ENCODE measurements around the gene LAMC3.

LAMC3 gene

DNA sequence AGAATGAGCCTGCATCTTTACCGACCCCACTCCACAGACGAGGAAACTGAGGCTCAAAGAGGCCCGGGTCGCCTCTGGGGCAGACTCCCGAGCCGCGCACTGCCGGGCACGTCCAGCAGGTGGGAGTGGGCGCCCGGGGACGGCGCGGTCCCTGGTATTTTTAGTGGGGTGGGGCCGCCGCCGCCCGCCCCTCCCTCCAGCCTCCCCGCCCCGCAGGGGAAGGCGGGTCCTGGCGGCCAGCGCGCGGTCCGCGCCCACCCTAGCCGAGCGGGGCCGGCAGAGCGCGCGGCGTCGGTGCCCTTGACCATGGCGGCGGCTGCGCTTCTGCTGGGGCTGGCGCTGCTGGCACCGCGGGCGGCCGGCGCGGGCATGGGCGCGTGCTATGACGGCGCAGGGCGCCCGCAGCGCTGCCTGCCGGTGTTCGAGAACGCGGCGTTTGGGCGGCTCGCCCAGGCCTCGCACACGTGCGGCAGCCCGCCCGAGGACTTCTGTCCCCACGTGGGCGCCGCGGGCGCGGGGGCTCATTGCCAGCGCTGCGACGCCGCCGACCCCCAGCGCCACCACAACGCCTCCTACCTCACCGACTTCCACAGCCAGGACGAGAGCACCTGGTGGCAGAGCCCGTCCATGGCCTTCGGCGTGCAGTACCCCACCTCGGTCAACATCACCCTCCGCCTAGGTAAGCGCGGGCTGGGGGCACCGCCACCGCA lies at the start of gene LAMC3:
Gene LAMC3, plus strand, starts transcription at position 266 of the 710 bp plus-strand sequence. Its CDS starts 41 bp downstream, at position 307.
- DNase-seq (ENCODE audit: low read depth), result no peak

DNA sequence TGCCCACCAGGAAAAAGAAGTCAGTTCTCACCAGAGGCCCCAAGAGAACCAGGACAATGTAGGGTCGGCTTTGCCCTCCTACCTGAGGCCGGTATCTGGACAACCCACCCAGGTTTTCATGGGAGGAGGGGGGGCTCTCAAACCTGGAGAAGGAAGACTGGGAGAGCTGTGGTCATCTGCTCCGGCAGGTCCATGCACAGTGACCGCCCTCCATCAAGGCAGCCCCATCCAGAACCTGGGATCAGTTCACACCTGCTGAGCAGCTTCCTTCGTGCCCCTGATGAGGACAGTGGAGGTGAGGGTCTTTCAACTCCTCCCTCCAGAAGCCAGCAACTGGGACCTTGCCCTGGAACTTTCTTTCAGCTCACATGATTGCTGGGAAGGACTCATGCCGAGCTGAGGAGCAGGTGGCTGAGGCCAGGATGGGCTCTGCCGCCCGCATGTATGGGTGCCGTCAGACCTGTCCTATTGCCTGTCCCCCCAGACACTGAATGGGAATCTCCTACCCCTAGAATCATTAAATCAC lies 49.1 kb upstream of the LAMC3 start:
- no peak for DNase-seq (ENCODE audit: low read depth)

DNA sequence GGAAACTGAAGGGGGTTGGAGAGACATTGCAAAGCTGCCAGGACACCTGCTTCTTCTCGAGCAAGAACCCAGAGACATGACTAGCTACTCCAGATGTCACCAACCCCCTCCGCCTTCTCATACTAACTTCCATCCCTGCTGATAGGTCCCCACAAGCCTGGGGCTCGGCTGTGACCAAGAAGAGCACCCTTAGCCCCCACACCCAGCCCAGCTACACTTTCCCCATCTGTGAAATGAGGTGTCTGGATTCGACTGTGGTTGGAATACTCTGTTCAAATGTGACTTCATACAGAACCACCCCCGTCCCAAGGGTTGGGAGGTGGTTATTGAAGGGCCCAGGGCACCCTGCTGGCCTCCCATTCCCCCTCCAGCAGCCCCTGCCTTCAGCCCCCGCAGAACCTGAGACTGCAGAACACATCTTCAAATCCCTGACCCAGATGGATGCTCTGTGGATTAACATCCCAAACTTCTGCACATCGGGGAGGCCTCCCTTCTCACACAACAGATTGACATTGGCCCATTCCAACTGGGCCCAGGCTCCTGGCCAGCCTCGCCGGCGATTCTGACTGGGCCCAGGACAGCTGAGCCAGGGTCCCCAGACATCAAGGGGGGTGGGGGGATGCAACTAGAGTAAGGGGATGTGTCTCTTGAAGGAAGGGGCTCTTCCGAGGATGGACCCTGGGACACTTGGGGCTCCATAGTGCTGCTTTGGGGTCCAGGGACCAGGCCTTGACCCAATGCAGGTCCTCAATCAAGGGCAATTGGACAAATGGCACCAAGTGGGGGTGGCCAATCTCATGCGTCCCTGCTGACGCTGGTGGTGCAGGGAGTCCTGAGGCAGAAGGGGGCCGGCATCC lies 48.2 kb upstream of the LAMC3 start:
- DNase-seq (ENCODE audit: low read depth), result no peak

DNA sequence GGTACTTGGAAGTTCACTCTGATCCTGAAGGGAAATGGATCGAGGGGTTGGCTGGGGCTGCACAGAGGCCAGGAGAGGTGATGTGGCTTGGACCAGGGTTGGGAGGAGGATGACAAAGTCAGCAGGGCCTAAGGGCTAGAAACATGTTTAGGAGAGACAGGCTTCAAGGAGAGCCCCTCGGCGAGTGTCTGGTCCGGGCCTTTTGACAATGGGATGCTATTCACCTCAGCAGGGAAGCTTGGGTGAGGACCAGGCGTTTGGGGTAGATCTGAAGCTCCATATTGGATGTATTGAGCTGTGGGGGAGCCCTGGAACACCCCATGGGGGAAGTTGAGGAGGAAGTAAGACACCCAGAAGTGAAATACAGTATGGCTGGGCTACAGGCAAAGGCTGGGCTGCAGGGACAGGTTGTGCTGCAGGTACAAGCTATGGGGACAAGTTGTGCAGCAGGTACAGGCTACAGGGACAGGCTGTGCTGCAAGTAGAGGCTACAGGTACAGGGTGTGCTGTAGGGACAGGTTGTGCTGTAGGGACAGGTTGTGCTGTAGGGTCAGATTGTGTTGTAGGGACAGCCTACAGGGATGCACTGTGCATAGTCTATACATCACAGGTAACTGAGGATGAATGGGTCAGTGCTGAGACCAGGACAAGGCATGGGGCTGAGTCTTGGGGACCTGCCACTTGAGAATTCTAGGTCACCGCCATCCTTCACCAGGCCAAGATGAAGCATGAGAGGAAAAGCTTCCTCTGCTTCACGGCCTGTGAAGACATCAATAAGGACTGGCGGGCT lies 47.3 kb upstream of the LAMC3 start:
- DNase-seq (ENCODE audit: low read depth), result no peak

DNA sequence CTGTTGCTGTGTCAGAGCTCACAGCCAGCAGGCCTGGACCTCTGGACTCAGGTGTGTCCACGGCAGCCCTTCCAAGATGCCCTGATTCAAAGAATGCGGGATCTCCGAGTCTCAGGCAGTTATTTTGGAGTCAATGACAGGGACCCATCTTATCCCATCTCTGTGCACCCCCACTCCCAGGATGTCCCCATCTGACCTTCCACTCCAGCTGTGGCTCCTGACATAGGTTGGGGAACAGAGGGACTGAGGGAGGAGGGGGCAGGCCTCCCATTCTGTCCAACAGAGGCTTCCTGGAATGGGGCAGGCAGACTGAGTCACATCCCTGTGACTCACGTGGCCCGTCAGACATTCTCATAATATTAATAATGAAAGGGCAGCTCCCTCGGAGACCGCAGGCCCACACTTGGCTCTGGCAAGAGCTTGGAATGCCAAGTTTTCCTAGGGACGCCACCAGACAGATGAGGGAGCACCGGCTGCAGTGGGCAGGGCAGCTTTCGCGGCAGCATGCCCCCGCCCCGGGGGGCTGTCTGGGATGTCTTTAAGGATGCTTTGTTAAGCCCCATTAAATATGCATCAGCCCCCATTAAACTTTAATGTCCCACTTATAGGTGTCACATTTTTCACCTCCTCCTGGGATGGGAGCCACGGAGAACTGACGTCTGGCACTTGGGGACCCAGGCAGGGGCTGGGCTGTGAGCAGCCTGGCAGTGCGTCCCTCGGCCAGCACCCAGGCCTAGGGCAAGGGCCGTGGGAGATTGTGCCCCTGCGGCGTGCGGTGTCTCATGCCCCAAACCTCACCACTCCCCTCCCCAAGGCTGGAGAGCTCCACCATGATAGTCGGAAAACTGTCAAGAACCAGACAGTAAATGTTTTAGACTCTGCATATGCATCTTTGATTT lies 46.3 kb upstream of the LAMC3 start:
- peak; percentile 80 for DNase-seq (ENCODE audit: low read depth)

DNA sequence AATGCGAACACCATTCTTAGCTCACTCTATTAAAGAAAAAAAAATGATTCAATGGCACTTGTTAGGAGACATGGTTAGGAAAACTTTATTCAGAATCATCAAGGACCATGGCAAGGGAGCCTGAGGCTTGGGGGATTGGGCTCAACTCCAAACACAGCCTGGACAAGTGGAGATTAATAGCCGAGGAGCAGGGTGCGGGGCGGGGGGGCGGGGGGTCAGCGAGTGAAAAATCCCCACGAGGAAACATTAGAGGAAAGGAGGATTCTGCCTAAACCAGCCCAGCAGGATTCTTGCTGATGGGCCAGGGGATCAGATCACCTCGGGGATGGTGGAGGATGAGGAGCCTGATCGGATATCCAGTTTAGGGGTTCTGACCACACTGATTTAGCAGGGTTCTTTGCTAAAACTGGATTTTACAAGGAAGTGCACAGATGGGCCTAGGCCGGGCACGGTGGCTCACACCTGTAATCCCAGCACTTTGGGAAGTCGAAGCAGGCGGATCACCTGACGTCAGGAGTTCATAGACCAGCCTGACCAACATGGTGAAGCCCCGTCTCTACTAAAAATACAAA lies 45.6 kb upstream of the LAMC3 start:
- no peak for DNase-seq (ENCODE audit: low read depth)

DNA sequence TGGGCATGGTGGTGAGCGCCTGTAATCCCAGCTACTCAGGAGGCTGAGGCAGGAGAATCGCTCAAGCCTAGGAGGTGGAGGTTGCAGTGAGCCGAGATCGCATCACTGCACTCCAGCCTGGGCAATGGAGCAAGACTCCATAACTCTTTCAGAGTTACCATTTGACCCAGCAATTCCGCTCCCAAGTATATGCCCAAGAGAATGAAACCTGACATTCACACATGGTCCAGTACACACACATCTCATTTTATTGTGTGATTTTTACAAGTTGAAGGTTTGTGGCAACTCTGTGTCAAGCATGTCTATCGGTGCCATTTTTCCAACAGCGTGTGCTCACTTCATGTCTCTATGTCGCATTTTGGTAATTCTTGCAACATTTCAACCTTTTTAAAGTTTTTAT lies 45.1 kb upstream of the LAMC3 start:
- no peak for DNase-seq (ENCODE audit: low read depth)

DNA sequence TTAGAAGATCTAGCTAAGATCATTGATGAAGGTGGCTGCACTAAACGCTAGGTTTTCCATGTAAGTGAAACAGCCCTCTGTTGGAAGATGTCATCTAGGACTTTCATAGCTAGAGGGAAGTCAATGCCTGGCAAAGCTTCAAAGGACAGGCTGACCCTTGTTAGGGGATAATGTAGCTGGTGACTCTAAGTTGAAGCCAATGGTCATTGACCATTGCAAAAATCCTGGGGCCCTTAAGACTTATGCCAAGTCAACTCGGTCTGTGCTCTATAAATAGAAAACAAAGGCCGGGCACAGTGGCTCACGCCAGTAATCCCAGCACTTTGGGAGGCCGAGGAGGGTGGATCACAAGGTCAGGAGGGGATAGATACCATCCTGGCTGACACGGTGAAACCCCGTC lies 43.3 kb upstream of the LAMC3 start:
- DNase-seq (ENCODE audit: low read depth), result no peak

DNA sequence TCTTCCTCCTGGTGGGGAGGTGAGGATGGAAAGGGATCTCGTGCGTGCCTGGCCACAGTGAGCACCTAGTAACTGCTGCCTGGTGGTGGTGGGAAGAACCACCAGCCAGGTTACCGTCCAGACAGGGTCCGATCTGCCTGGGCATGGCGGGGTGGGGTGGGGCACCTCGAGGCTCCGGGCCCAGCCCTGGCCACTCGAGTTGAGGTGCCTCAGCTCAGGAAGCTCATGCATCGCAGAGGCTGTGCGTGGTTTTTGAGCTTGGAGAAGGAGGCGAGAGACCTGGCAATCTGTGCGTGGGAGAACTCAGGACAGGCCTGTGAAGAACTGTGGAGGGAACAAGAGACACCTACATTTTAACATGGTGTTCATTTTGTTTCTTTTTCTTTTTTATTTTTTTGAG lies 38.9 kb upstream of the LAMC3 start:
- no peak for DNase-seq (ENCODE audit: low read depth)

DNA sequence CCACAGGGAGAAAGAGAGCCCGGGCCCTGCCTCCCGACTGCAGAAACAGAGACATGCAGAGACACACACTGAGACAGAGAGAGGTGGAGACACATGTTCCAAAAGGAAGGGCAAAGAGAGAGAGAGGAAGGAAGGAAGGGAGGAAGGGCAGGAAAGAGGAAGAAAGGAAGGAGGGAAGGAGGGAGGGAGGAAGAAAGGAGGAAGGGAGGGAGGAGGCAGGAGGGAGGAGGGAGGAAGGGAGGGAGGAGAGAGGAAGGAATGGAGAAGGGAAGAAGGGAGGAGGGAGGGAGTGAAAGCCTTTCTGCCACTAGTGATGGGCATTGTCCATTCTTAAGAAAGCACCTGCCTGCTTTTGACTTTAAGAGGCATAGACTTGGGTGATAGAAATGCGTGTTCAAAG lies 38.1 kb upstream of the LAMC3 start:
- DNase-seq (ENCODE audit: low read depth), result no peak

DNA sequence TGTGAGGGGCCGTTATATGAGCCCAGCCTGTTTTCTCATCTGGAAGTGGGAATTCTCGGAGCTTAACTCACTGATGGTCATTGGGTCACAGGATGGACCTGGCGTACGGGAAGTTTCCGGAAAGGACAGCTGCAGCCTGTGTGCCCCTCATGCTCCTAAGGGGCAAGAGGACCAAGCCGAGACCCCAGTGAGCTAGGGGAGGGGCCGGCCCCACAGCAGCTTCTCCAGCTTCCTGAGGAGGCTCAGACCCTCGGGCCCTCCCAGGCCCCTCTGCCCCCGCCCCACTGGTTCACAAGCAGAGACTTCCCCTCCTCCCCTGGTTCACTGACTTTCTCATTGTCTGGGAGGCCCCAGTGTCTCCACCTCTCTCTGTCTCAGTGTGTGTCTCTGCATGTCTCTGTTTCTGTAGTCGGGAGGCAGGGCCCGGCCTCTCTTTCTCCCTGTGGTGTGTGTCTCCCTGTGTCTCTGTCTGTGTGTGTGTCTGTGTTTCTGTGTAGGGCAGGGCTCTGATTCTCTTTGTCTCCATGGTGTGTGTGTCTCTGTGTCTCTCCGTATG lies 37.6 kb upstream of the LAMC3 start:
- DNase-seq (ENCODE audit: low read depth), result no peak

DNA sequence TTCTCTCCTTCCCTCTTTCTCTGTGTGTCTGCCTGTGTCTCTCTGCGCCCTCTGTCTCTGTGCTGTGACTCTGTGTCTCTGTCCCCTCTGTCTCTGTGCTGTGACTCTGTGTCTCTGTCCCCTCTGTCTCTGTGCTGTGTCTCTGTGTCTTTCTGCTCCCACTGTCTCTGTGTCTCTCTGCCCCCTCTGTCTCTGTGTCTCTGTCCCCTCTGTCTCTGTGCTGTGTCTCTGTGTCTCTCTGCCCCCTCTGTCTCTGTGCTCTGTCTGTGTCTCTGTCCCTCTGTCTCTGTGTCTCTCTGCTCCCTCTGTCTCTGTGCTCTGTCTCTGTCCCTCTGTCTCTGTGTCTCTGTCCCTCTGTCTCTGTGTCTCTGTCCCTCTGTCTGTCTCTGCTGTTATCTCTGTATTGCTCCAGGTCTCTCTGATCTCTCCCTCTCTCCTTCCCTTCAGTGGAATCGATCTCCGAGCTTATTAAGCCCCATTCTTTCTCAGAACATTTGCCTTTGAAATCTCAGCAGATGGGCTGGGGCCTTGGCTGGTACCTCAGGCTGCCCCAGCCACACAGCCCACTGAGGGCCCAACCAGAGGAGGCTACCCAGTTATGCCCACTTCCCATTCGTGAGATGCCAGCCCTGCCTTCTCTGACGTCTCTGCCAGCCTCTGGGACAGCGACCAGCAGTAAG lies 36.6 kb upstream of the LAMC3 start:
- no peak for DNase-seq (ENCODE audit: low read depth)

DNA sequence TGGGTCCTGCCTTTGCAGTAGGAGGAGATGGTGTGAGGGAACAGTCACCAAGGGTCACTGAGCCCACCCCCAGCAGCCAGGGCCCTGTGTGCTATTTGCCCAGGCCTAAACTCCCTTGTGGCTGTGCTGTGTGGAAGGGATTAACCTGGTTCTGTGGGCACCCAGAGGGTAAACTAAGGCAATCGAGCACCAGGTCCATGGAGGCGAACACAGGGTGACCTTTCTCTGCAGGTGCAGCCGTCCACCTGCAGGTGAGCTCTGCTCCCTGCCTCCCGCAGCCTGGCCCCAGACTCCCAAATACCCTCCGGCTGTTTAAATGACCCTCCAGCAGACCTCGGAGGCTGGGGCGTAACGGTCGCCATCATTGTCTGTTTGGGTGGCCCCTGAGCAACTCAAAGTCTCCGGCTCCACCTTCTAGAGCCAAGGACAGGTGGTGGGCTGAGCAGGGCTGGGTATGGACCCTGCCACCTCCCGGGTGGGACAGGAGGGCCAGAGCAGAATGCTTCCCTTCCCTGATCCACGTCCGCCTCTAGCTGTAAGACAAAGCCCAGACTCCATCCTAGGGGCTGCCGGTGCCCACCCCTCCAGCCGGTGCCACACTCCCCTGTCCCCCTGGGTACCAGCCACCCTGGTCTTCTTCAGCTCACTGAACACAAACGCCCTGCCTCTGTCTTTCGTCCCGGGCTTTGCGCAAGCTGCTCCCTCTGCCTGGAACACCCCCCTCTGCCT lies 35.9 kb upstream of the LAMC3 start:
- no peak for DNase-seq (ENCODE audit: low read depth)

DNA sequence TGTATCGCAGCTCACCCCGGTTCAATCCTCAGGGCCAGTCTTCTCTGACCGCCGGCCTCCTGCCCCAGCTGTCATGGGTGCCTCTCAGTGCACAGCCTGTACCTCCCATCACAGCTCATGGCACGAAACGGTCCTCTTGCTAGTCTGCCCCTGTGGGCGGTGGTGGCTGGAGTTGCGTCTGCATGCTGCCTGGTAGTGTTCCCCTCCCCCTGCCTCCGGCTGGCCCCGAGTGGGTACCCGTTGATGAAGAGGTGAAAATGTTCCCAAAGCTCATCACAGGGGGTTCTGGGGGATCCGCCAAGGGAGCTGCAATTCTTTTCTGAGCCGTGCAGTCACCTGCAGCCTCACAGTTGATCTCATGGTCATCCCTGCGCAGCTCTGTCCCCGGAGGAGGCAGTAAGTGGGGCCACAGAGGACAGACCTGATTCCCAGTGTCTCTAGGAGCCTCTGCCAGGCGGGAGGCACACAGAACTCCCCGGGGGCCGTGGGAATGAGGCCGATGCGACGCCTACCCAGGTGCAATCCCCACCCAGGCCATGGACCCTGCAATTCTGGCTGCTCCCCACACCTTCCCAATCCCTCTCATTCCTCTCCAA lies 35.2 kb upstream of the LAMC3 start:
- DNase-seq (ENCODE audit: low read depth), result no peak

DNA sequence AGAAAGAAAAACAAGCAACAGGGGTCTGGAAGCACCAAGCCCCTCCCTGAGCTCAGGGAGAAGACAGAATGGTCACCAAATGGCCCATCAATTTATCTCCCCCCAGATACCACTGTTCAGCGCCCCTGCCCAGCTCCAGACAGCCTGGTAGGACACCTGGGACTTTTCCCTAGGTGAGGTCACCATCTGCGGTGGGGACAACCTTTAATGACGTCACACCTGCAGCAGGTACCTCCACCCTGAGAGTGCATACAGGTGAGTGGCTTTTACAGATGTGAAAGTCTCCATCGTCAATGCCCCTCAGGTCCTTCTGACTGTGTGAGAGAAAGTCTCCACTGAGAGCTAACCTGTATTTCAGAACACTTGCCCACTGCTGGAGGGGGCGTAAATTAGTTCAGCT lies 34.3 kb upstream of the LAMC3 start:
- DNase-seq (ENCODE audit: low read depth), result no peak

DNA sequence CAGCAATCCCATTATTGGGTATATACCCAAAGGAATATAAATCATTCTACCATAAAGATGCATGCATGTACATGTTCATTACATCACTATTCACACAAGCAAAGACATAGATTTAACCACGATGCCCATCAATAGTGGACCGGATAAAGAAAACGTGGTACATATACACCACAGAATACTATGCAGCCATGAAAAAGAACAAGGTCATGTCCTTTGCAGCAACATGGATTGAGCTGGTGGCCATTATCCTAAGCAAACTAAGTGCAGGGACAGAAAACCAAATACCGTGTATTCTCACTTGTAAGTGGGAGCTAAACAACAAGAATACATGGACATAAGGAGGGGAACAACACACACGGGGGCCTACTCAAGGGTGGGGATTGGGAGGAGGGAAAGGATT lies 33.8 kb upstream of the LAMC3 start:
- no peak for DNase-seq (ENCODE audit: low read depth)

DNA sequence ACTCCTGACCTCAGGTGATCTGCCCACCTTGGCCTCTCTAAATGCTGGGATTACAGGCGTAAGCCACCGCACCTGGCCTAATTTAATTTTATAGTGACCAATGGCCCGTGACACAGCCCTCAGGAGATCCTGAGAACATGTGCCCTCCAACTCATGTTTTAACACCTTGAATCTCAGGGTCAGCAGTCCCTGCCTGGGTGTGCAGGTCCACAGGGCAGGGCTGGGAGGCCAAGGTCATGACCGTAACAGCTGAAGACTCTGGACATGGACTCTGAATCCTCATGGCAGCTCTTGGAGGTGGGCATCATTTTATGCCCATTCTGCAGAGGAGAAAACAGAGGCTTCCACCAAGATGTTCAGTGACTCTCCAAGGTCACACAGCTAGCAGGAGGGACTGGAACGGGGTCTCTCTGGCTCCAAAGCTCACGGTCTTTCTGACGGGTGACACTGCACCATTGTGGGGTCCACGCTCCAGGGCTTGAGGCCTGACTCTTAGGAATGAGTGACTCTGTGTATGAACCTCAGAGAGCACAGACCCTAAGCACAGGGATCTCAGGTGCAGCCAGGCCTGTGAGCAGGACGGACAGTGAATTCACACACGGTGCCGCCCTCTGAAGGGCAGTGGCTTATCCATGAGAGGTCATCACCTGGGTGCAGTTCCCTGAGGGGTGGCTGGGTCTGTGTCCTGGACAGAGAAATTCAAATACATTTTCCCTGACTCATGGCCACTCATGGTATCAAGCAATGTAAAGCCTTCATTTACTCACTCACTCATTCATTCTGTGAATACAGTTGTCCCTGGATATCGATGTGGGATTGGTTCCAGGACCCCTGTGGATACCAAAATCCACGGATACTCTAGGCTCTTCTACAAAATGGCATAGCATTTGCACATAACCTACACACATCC lies 32.8 kb upstream of the LAMC3 start:
- DNase-seq (ENCODE audit: low read depth), result no peak

DNA sequence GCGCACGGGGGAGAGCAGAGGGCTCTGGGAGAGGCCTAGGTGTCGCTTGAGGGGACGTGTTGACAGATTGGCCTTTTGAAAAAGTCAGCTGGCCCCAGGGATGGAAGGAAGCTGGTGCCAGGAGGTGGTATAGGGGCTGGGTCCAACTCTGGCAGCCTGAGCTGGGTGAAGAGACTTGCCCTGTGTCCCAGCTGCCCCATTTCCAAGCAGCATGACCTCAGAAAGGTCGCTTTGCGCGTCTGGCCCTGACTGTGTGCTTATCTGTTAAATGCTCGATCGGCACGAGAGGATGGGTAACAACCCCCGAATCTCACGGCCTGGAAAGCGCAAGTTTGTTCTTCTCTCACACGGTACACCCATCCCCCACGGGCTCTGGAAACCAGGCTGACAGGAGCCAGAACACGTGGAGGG lies 31.2 kb upstream of the LAMC3 start:
- no peak for DNase-seq (ENCODE audit: low read depth)

Data from non-pigmented ciliary epithelial cell (primary cell).